ENCODE data around the gene MTA1. TPM values are rescaled to one million over a fixed set of nuclear protein-coding genes. Genes with fewer than 3 reads are reported as not detected.

The MTA1 gene
- polyA plus RNA-seq, 3 donors from 2014 or later = 0.82 to 3.0 (median 2.8) TPM

GRCh38 chr14:105442125-105442524, 22.5 kb downstream of the MTA1 start:
- H3K4me3 Mint-ChIP-seq = no peak overlapping the region
- no peak overlapping the region for H3K27ac Mint-ChIP-seq
- DNase-seq = no peak
- no peaks in the 10 kb centered on the region for H3K9me3 Mint-ChIP-seq
- peaks cover 0 to 4% of the 10 kb centered on the region in 2 donors for H3K4me1 Mint-ChIP-seq
- H3K36me3 Mint-ChIP-seq = peaks cover 0 to 4% (median 4%) of the 10 kb centered on the region in 3 donors
- H3K27me3 Mint-ChIP-seq (ENCODE audit: low read depth in 3 of 3) = peaks cover 0 to 2% (median 0%) of the 10 kb centered on the region in 3 donors

- no peak overlapping the region for H3K4me3 Mint-ChIP-seq
- H3K27ac Mint-ChIP-seq = no peak overlapping the region
- H3K27me3 Mint-ChIP-seq (ENCODE audit: low read depth in 3 of 3) = peaks cover 0 to 2% (median 0%) of the 10 kb centered on the region in 3 donors
- no peaks in the 10 kb centered on the region for H3K9me3 Mint-ChIP-seq
- no peak for DNase-seq
- H3K4me1 Mint-ChIP-seq = peaks cover 0 to 4% of the 10 kb centered on the region in 2 donors
- peaks cover 0 to 4% (median 4%) of the 10 kb centered on the region in 3 donors for H3K36me3 Mint-ChIP-seq
Observed at GRCh38 chr14:105442834-105443233, 23.2 kb downstream of the MTA1 start.

GRCh38 chr14:105444859-105445258, 25.2 kb downstream of the MTA1 start:
- no peaks in the 10 kb centered on the region for H3K9me3 Mint-ChIP-seq
- no peak for DNase-seq

GRCh38 chr14:105445290-105445689, 25.7 kb downstream of the MTA1 start:
- peaks cover 0 to 4% (median 4%) of the 10 kb centered on the region in 3 donors for H3K36me3 Mint-ChIP-seq
- H3K27me3 Mint-ChIP-seq (ENCODE audit: low read depth in 3 of 3) = peaks cover 0 to 2% (median 0%) of the 10 kb centered on the region in 3 donors
- H3K27ac Mint-ChIP-seq = no peak overlapping the region
- H3K9me3 Mint-ChIP-seq = no peaks in the 10 kb centered on the region
- H3K4me3 Mint-ChIP-seq = no peak overlapping the region
- peaks cover 0 to 4% of the 10 kb centered on the region in 2 donors for H3K4me1 Mint-ChIP-seq
- DNase-seq = no peak

More at GRCh38 chr14:105444859-105445258, 25.2 kb downstream of the MTA1 start:
- Mint-ChIP-seq H3K36me3 (peaks cover 0 to 4% (median 4%) of the 10 kb centered on the region in 3 donors), H3K4me3 (no peak overlapping the region), H3K27me3 (ENCODE audit: low read depth in 3 of 3) (peaks cover 0 to 2% (median 0%) of the 10 kb centered on the region in 3 donors), H3K27ac (no peak overlapping the region), H3K4me1 (peaks cover 0 to 4% of the 10 kb centered on the region in 2 donors)

- Mint-ChIP-seq H3K4me1 (peaks cover 0 to 4% of the 10 kb centered on the region in 2 donors), H3K4me3 (no peak overlapping the region), H3K36me3 (peaks cover 0 to 4% (median 4%) of the 10 kb centered on the region in 3 donors), H3K27ac (no peak overlapping the region), H3K27me3 (ENCODE audit: low read depth in 3 of 3) (peaks cover 0 to 2% (median 0%) of the 10 kb centered on the region in 3 donors), H3K9me3 (no peaks in the 10 kb centered on the region)
- no peak for DNase-seq
Observed at GRCh38 chr14:105445901-105446845, 26.5 kb downstream of the MTA1 start.

GRCh38 chr14:105446971-105447370, 27.3 kb downstream of the MTA1 start:
- Mint-ChIP-seq H3K9me3 (no peaks in the 10 kb centered on the region), H3K27ac (peak overlapping the region in 1 of 6 donors; percentile 20), H3K27me3 (ENCODE audit: low read depth in 3 of 3) (peaks cover 0 to 2% (median 0%) of the 10 kb centered on the region in 3 donors), H3K4me1 (peaks cover 0 to 2% of the 10 kb centered on the region in 2 donors), H3K4me3 (no peak overlapping the region), H3K36me3 (peaks cover 0 to 1% (median under 1%) of the 10 kb centered on the region in 3 donors)
- no peak for DNase-seq

GRCh38 chr14:105447651-105448640, 28.3 kb downstream of the MTA1 start:
- Mint-ChIP-seq H3K4me1 (no peaks in the 10 kb centered on the region), H3K27me3 (ENCODE audit: low read depth in 3 of 3) (peaks cover 0 to 2% (median 0%) of the 10 kb centered on the region in 3 donors), H3K36me3 (peaks cover 3 to 7% (median 3%) of the 10 kb centered on the region in 3 donors), H3K27ac (peak overlapping the region in 1 of 6 donors; percentile 61), H3K9me3 (no peaks in the 10 kb centered on the region), H3K4me3 (no peak overlapping the region)
- no peak for DNase-seq

- H3K27me3 Mint-ChIP-seq (ENCODE audit: low read depth in 3 of 3) = peaks cover 0 to 2% (median 0%) of the 10 kb centered on the region in 3 donors
- no peak overlapping the region for H3K27ac Mint-ChIP-seq
Observed at GRCh38 chr14:105448706-105449111, 29.1 kb downstream of the MTA1 start.

GRCh38 chr14:105449276-105450122, 29.9 kb downstream of the MTA1 start:
- no peak overlapping the region for H3K27ac Mint-ChIP-seq
- DNase-seq = no peak
- H3K4me1 Mint-ChIP-seq = no peaks in the 10 kb centered on the region
- peaks cover 0 to 2% (median 2%) of the 10 kb centered on the region in 3 donors for H3K27me3 Mint-ChIP-seq (ENCODE audit: low read depth in 3 of 3)
- peaks cover 6 to 7% (median 7%) of the 10 kb centered on the region in 3 donors for H3K36me3 Mint-ChIP-seq
- no peaks in the 10 kb centered on the region for H3K9me3 Mint-ChIP-seq
- no peak overlapping the region for H3K4me3 Mint-ChIP-seq

More at GRCh38 chr14:105448706-105449111, 29.1 kb downstream of the MTA1 start:
- H3K4me3 Mint-ChIP-seq = no peak overlapping the region
- DNase-seq = peak; percentile 61 to 64 (median 63)
- H3K36me3 Mint-ChIP-seq = peaks cover 6 to 7% (median 7%) of the 10 kb centered on the region in 3 donors
- no peaks in the 10 kb centered on the region for H3K4me1 Mint-ChIP-seq
- H3K9me3 Mint-ChIP-seq = no peaks in the 10 kb centered on the region

- Mint-ChIP-seq H3K4me3 (no peak overlapping the region), H3K4me1 (no peaks in the 10 kb centered on the region), H3K36me3 (peaks cover 6 to 7% (median 7%) of the 10 kb centered on the region in 3 donors), H3K9me3 (no peaks in the 10 kb centered on the region), H3K27ac (no peak overlapping the region), H3K27me3 (ENCODE audit: low read depth in 3 of 3) (peaks cover 0 to 2% (median 2%) of the 10 kb centered on the region in 3 donors)
- DNase-seq = no peak
Observed at GRCh38 chr14:105450123-105450505, 30.5 kb downstream of the MTA1 start.

GRCh38 chr14:105450864-105451720, 31.5 kb downstream of the MTA1 start:
- Mint-ChIP-seq H3K4me1 (no peaks in the 10 kb centered on the region), H3K36me3 (peaks cover 6 to 11% (median 7%) of the 10 kb centered on the region in 3 donors), H3K4me3 (no peak overlapping the region), H3K9me3 (no peaks in the 10 kb centered on the region), H3K27ac (no peak overlapping the region), H3K27me3 (ENCODE audit: low read depth in 3 of 3) (peaks cover 0 to 2% (median 2%) of the 10 kb centered on the region in 3 donors)
- DNase-seq = no peak

- Mint-ChIP-seq H3K27me3 (ENCODE audit: low read depth in 3 of 3) (peaks cover 0 to 2% (median 0%) of the 10 kb centered on the region in 3 donors), H3K9me3 (no peaks in the 10 kb centered on the region), H3K36me3 (peaks cover 6 to 11% (median 7%) of the 10 kb centered on the region in 3 donors), H3K4me3 (no peak overlapping the region), H3K4me1 (no peaks in the 10 kb centered on the region), H3K27ac (no peak overlapping the region)
- DNase-seq = no peak
Observed at GRCh38 chr14:105452963-105453362, 33.3 kb downstream of the MTA1 start.
